ENCODE measurements around the gene ODAD3.
"Not testable (repeated sequence)": the region's sequence is repeated elsewhere in the genome, so short reads cannot be mapped to it uniquely, and the experiment has no call there.

The ODAD3 gene

GRCh38 chr19:11435057-11435832 is at the start of gene ODAD3, which contains the start of gene PRKCSH:
ODAD3 (minus strand) TSS chr19:11435121; CDS start chr19:11435016, 105 bp downstream.
PRKCSH (plus strand) TSS chr19:11435635; CDS start chr19:11436118, 483 bp downstream.
- peak; percentile 100 for DNase-seq

GRCh38 chr19:11483366-11484111 is 48.6 kb upstream of the ODAD3 start:
- no peak for DNase-seq

- peak; percentile 88 for DNase-seq
Measured at GRCh38 chr19:11482384-11483050, 47.6 kb upstream of the ODAD3 start.

- peak; percentile 95 for DNase-seq
Measured at GRCh38 chr19:11481534-11482383, 46.8 kb upstream of the ODAD3 start.

GRCh38 chr19:11480715-11481533 is 46.0 kb upstream of the ODAD3 start, which contains the start of gene ELAVL3:
ELAVL3 (minus strand) TSS chr19:11481046; CDS start chr19:11480608, 438 bp downstream.
- peak; percentile 63 for DNase-seq

GRCh38 chr19:11479898-11480714 is 45.2 kb upstream of the ODAD3 start:
- peak; percentile 16 for DNase-seq

- peak; percentile 84 for DNase-seq
Measured at GRCh38 chr19:11479090-11479897, 44.4 kb upstream of the ODAD3 start.

GRCh38 chr19:11478167-11479089 is 43.5 kb upstream of the ODAD3 start:
- peak; percentile 25 for DNase-seq

- no peak for DNase-seq
Measured at GRCh38 chr19:11475861-11476260, 40.9 kb upstream of the ODAD3 start.

GRCh38 chr19:11475343-11475742 is 40.4 kb upstream of the ODAD3 start:
- DNase-seq = not testable (repeated sequence)

- DNase-seq = no peak
Measured at GRCh38 chr19:11473725-11474124, 38.8 kb upstream of the ODAD3 start.

- DNase-seq = not testable (repeated sequence)
Measured at GRCh38 chr19:11468266-11468845, 33.4 kb upstream of the ODAD3 start.

- no peak for DNase-seq
Measured at GRCh38 chr19:11465600-11465999, 30.7 kb upstream of the ODAD3 start.

- DNase-seq = no peak
Measured at GRCh38 chr19:11464333-11465265, 29.7 kb upstream of the ODAD3 start.

- no peak for DNase-seq
Measured at GRCh38 chr19:11463391-11463790, 28.5 kb upstream of the ODAD3 start.

- DNase-seq = no peak
Measured at GRCh38 chr19:11461453-11461852, 26.5 kb upstream of the ODAD3 start.

GRCh38 chr19:11460207-11460606 is 25.3 kb upstream of the ODAD3 start:
- DNase-seq = no peak

All from midbrain (tissue), 1 donor.